ENCODE measurements around the gene DCP2.

The DCP2 gene

GRCh38 chr5:112933105-112933504, 43.5 kb upstream of the DCP2 start:
- TF ChIP-seq REST (IDR thresholded peaks at IDR 0.05; ENCODE audit: low read depth) (no peak), TAF1 (IDR thresholded peaks at IDR 0.05; ENCODE audit: low read depth) (no peak), CEBPB (IDR thresholded peaks at IDR 0.05) (no peak), CREB1 (IDR thresholded peaks at IDR 0.05; ENCODE audit: low read depth) (no peak), YY1 (IDR thresholded peaks at IDR 0.05; ENCODE audit: low read depth) (no peak), RAD21 (IDR thresholded peaks at IDR 0.05; ENCODE audit: low read depth) (no peak), USF1 (IDR thresholded peaks at IDR 0.05) (no peak), EP300 (IDR thresholded peaks at IDR 0.05; ENCODE audit: borderline replicate concordance) (no peak), TCF12 (IDR thresholded peaks at IDR 0.05; ENCODE audit: low read depth) (no peak), ZBTB7A (IDR thresholded peaks at IDR 0.05; ENCODE audit: low read depth) (no peak), NFIC (IDR thresholded peaks at IDR 0.05) (no peak)

- TF ChIP-seq NFIC (IDR thresholded peaks at IDR 0.05) (no peak), USF1 (IDR thresholded peaks at IDR 0.05) (no peak), ZBTB7A (IDR thresholded peaks at IDR 0.05; ENCODE audit: low read depth) (no peak), YY1 (IDR thresholded peaks at IDR 0.05; ENCODE audit: low read depth) (no peak), TCF12 (IDR thresholded peaks at IDR 0.05; ENCODE audit: low read depth) (no peak), RAD21 (IDR thresholded peaks at IDR 0.05; ENCODE audit: low read depth) (no peak), FOXM1 (IDR thresholded peaks at IDR 0.05; ENCODE audit: borderline replicate concordance, low read depth) (no peak), TEAD4 (IDR thresholded peaks at IDR 0.05) (no peak), REST (IDR thresholded peaks at IDR 0.05; ENCODE audit: low read depth) (no peak), EP300 (IDR thresholded peaks at IDR 0.05; ENCODE audit: borderline replicate concordance) (no peak), EGR1 (IDR thresholded peaks at IDR 0.05) (no peak), CREB1 (IDR thresholded peaks at IDR 0.05; ENCODE audit: low read depth) (no peak), TAF1 (IDR thresholded peaks at IDR 0.05; ENCODE audit: low read depth) (no peak)
These were observed 42.8 kb upstream of the DCP2 start for GRCh38 chr5:112933651-112934365.

GRCh38 chr5:112934366-112934663, 42.3 kb upstream of the DCP2 start:
- no peak for TF ChIP-seq FOXM1 (IDR thresholded peaks at IDR 0.05; ENCODE audit: borderline replicate concordance, low read depth)
- no peak for TF ChIP-seq TEAD4 (IDR thresholded peaks at IDR 0.05)
- TF ChIP-seq NFIC (IDR thresholded peaks at IDR 0.05) = no peak
- TF ChIP-seq MAX (IDR thresholded peaks at IDR 0.05) = no peak
- TF ChIP-seq ZBTB7A (IDR thresholded peaks at IDR 0.05; ENCODE audit: low read depth) = no peak
- TF ChIP-seq YY1 (IDR thresholded peaks at IDR 0.05; ENCODE audit: low read depth) = no peak
- TF ChIP-seq EP300 (IDR thresholded peaks at IDR 0.05; ENCODE audit: borderline replicate concordance) = no peak
- TF ChIP-seq RAD21 (IDR thresholded peaks at IDR 0.05; ENCODE audit: low read depth) = no peak
- TF ChIP-seq TCF12 (IDR thresholded peaks at IDR 0.05; ENCODE audit: low read depth) = no peak
- no peak for TF ChIP-seq USF1 (IDR thresholded peaks at IDR 0.05)
- no peak for TF ChIP-seq TAF1 (IDR thresholded peaks at IDR 0.05; ENCODE audit: low read depth)
- TF ChIP-seq CEBPB (IDR thresholded peaks at IDR 0.05) = no peak
- no peak for TF ChIP-seq EGR1 (IDR thresholded peaks at IDR 0.05)
- TF ChIP-seq REST (IDR thresholded peaks at IDR 0.05; ENCODE audit: low read depth) = no peak
- TF ChIP-seq CREB1 (IDR thresholded peaks at IDR 0.05; ENCODE audit: low read depth) = no peak

GRCh38 chr5:112935675-112936074, 40.9 kb upstream of the DCP2 start:
- TF ChIP-seq YY1 (IDR thresholded peaks at IDR 0.05; ENCODE audit: low read depth) (no peak), TCF12 (IDR thresholded peaks at IDR 0.05; ENCODE audit: low read depth) (no peak), FOXM1 (IDR thresholded peaks at IDR 0.05; ENCODE audit: borderline replicate concordance, low read depth) (no peak), ZBTB7A (IDR thresholded peaks at IDR 0.05; ENCODE audit: low read depth) (no peak), EP300 (IDR thresholded peaks at IDR 0.05; ENCODE audit: borderline replicate concordance) (no peak), TAF1 (IDR thresholded peaks at IDR 0.05; ENCODE audit: low read depth) (no peak), MAX (IDR thresholded peaks at IDR 0.05) (no peak), USF1 (IDR thresholded peaks at IDR 0.05) (no peak), EGR1 (IDR thresholded peaks at IDR 0.05) (no peak), CEBPB (IDR thresholded peaks at IDR 0.05) (no peak), NFIC (IDR thresholded peaks at IDR 0.05) (no peak), RAD21 (IDR thresholded peaks at IDR 0.05; ENCODE audit: low read depth) (no peak), TEAD4 (IDR thresholded peaks at IDR 0.05) (no peak), CREB1 (IDR thresholded peaks at IDR 0.05; ENCODE audit: low read depth) (no peak), REST (IDR thresholded peaks at IDR 0.05; ENCODE audit: low read depth) (no peak)

Data from Ishikawa (cell line).